Mesenchymal stem cell (in vitro differentiated cells and primary cell): ENCODE results near the gene STRBP.

Experiments used
- DNase-seq: peaks from one replicate; pipeline ENCODE4 v3.0.0-alpha.2; 2013
- H2AFZ ChIP-seq: one replicate; pipeline ENCODE4 v1.6.1; 2013; ENCODE audit warnings: low read depth, mild to moderate bottlenecking, control low read depth, inconsistent platforms, low read length, moderate library complexity
- H2AK5ac ChIP-seq: 2 replicates; pipeline ENCODE4 v1.6.1; 2013; ENCODE audit warnings: low read length, moderate library complexity, mild to moderate bottlenecking, inconsistent platforms; ENCODE audit not compliant: severe bottlenecking
- H2BK120ac ChIP-seq: one replicate; pipeline ENCODE4 v1.6.1; 2013; ENCODE audit warnings: low read depth, mild to moderate bottlenecking, inconsistent platforms, low read length, moderate library complexity
- H2BK12ac ChIP-seq, 2 experiments: one replicate each; pipeline ENCODE4 v1.6.1; 2013; ENCODE audit warnings: inconsistent platforms in 2 of 2, low read length in 2 of 2, mild to moderate bottlenecking in 2 of 2, moderate library complexity in 2 of 2, control low read depth in 1 of 2
- H2BK15ac ChIP-seq: one replicate; pipeline ENCODE4 v1.6.1; 2013; ENCODE audit warnings: mild to moderate bottlenecking, low read depth, inconsistent platforms; ENCODE audit not compliant: poor library complexity, severe bottlenecking
- H2BK5ac ChIP-seq: 2 replicates; pipeline ENCODE4 v1.6.1; 2013; ENCODE audit warnings: low read depth, mild to moderate bottlenecking, low read length, control low read depth, inconsistent platforms; ENCODE audit not compliant: poor library complexity, severe bottlenecking
- H3K14ac ChIP-seq, 2 experiments: one replicate each; pipeline ENCODE4 v1.6.1; 2013; ENCODE audit warnings: inconsistent platforms in 2 of 2, low read length in 2 of 2, control low read depth in 1 of 2, mild to moderate bottlenecking in 1 of 2, moderate library complexity in 1 of 2
- H3K18ac ChIP-seq, 2 experiments: one replicate each; pipeline ENCODE4 v1.6.1; 2013; ENCODE audit warnings: inconsistent platforms in 2 of 2, low read length in 2 of 2, control low read depth in 1 of 2, low read depth in 1 of 2, mild to moderate bottlenecking in 1 of 2
- H3K23ac ChIP-seq, 2 experiments: one replicate each; pipeline ENCODE4 v1.6.1; 2013; ENCODE audit warnings: inconsistent platforms in 2 of 2, low read length in 2 of 2, mild to moderate bottlenecking in 2 of 2, moderate library complexity in 2 of 2, control low read depth in 1 of 2
- H3K27ac ChIP-seq: 2 replicates; pipeline ENCODE4 v1.5.1; 2013; ENCODE audit warnings: mild to moderate bottlenecking, moderate library complexity, low read length, control low read depth, inconsistent platforms; ENCODE audit not compliant: poor library complexity, severe bottlenecking
- H3K27me3 ChIP-seq, 2 experiments: 2 replicates each; pipeline versions ENCODE4 v1.6.1 to v1.7.0; 2013; ENCODE audit warnings: low read length in 2 of 2, mild to moderate bottlenecking in 2 of 2, moderate library complexity in 2 of 2, control low read depth in 1 of 2, inconsistent platforms in 1 of 2; ENCODE audit not compliant: control insufficient read depth in 1 of 2, insufficient read depth in 1 of 2
- H3K36me3 ChIP-seq, 2 experiments: 2 replicates each; pipeline versions ENCODE4 v1.6.1 to v1.7.0; 2013; ENCODE audit warnings: low read length in 2 of 2, control low read depth in 1 of 2, inconsistent platforms in 1 of 2, low read depth in 1 of 2, mild to moderate bottlenecking in 1 of 2; ENCODE audit not compliant: insufficient read depth in 2 of 2, control insufficient read depth in 1 of 2
- H3K4ac ChIP-seq, 2 experiments: one replicate each; pipeline ENCODE4 v1.6.1; 2013; ENCODE audit warnings: inconsistent platforms in 2 of 2, low read length in 2 of 2, mild to moderate bottlenecking in 2 of 2, moderate library complexity in 2 of 2, control low read depth in 1 of 2, low read depth in 1 of 2
- H3K4me1 ChIP-seq: 2 replicates; pipeline ENCODE4 v1.6.1; 2013; ENCODE audit warnings: low read depth, low read length, control low read depth; ENCODE audit not compliant: control insufficient read depth, insufficient read depth
- H3K4me2 ChIP-seq: 2 replicates; pipeline ENCODE4 v1.6.1; 2013; ENCODE audit warnings: low read length, mild to moderate bottlenecking, inconsistent platforms; ENCODE audit not compliant: poor library complexity, severe bottlenecking
- H3K4me3 ChIP-seq, 2 experiments: 2 replicates each; pipeline versions ENCODE4 v1.5.1 to v1.7.0; 2013; ENCODE audit warnings: low read length in 2 of 2, mild to moderate bottlenecking in 2 of 2, control low read depth in 1 of 2, low read depth in 1 of 2; ENCODE audit not compliant: insufficient read depth in 1 of 2
- H3K79me1 ChIP-seq: replicated peaks from 2 replicates; pipeline ENCODE4 v1.6.1; 2013; ENCODE audit warnings: mild to moderate bottlenecking, control low read depth, low read length, inconsistent platforms; ENCODE audit not compliant: poor library complexity, severe bottlenecking
- H3K9ac ChIP-seq: 2 replicates; pipeline ENCODE4 v1.7.0; 2013; ENCODE audit warnings: mild to moderate bottlenecking, low read length, moderate library complexity
- H3K9me3 ChIP-seq: 2 replicates; pipeline ENCODE4 v1.7.0; 2013; ENCODE audit warnings: mild to moderate bottlenecking, low read length; ENCODE audit not compliant: control insufficient read depth
- H4K8ac ChIP-seq: one replicate; pipeline ENCODE4 v1.6.1; 2013; ENCODE audit warnings: inconsistent platforms, mild to moderate bottlenecking, low read length, moderate library complexity
- H4K91ac ChIP-seq: one replicate; pipeline ENCODE4 v1.6.1; 2013; ENCODE audit warnings: mild to moderate bottlenecking, low read length, inconsistent platforms
- WGBS: methylation state at CpG from one replicate; pipeline ENCODE4 v1.1.7; 2013; ENCODE audit warnings: mixed read lengths; 5-methylcytosine and 5-hydroxymethylcytosine counted together

STRBP gene

DNA sequence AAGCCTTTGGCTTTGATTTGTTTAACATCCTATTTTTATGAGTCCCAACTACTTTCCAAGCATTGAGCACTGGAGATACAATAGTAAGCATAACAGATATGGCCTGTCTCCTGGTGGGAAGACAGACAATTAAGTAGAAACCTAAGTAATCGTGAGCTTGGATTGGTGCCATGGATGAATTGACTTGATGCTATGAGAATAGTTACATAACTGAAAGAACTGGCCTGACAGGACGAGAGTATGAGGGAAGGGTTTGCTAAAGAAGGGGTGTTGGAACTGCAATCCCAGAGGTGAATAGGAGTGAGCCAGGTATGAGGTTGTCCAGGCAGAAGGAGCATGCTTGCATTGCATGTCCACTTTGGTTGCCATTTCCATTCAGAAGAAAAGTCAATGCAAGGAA is 182.5 kb downstream of the STRBP start:
- no peak overlapping the region for H3K4ac ChIP-seq
- no peak overlapping the region for H3K18ac ChIP-seq
- no peak overlapping the region for H3K14ac ChIP-seq
- no peak overlapping the region for H3K4me3 ChIP-seq
- WGBS, result 94% methylated on average over 2 of the region's 2 CpGs
- H2BK12ac ChIP-seq, result no peak overlapping the region
- H3K9me3 ChIP-seq, result no peaks in the 10 kb centered on the region
- H3K4me1 ChIP-seq, result peaks cover 2% of the 10 kb centered on the region
- H3K79me1 ChIP-seq, result peaks cover 7% of the 10 kb centered on the region
- H2AK5ac ChIP-seq, result no peak overlapping the region
- H2BK120ac ChIP-seq, result no peak overlapping the region
- no peak overlapping the region for H3K9ac ChIP-seq
- no peak overlapping the region for H2AFZ ChIP-seq
- H4K91ac ChIP-seq, result no peak overlapping the region
- no peak overlapping the region for H3K27ac ChIP-seq
- H2BK5ac ChIP-seq, result no peak overlapping the region
- H2BK15ac ChIP-seq, result no peak overlapping the region
- H3K23ac ChIP-seq, result no peak overlapping the region
- no peak for DNase-seq
- H4K8ac ChIP-seq, result no peak overlapping the region
- peaks cover 20 to 87% of the 10 kb centered on the region in 2 experiments for H3K36me3 ChIP-seq
- no peak overlapping the region for H3K4me2 ChIP-seq
- no peaks in the 10 kb centered on the region for H3K27me3 ChIP-seq

- H3K23ac ChIP-seq, result no peak overlapping the region
- H2BK5ac ChIP-seq, result no peak overlapping the region
- no peak overlapping the region for H3K27ac ChIP-seq
- H2BK12ac ChIP-seq, result no peak overlapping the region
- WGBS, result 94% methylated on average over 1 of the region's 1 CpG
- H2AFZ ChIP-seq, result no peak overlapping the region
- H3K14ac ChIP-seq, result no peak overlapping the region
- no peak for DNase-seq
- H3K4me1 ChIP-seq, result peaks cover 2% of the 10 kb centered on the region
- H2BK120ac ChIP-seq, result no peak overlapping the region
- H3K9me3 ChIP-seq, result no peaks in the 10 kb centered on the region
- H3K9ac ChIP-seq, result no peak overlapping the region
- H2BK15ac ChIP-seq, result no peak overlapping the region
- no peak overlapping the region for H3K18ac ChIP-seq
- no peak overlapping the region for H4K91ac ChIP-seq
- H3K27me3 ChIP-seq, result no peaks in the 10 kb centered on the region
- no peak overlapping the region for H3K4me3 ChIP-seq
- no peak overlapping the region for H3K4me2 ChIP-seq
- peaks cover 20 to 86% of the 10 kb centered on the region in 2 experiments for H3K36me3 ChIP-seq
- H2AK5ac ChIP-seq, result no peak overlapping the region
- H4K8ac ChIP-seq, result no peak overlapping the region
- H3K4ac ChIP-seq, result no peak overlapping the region
- peaks cover 7% of the 10 kb centered on the region for H3K79me1 ChIP-seq
Measured at GRCh38 chr9:123084256-123084655, 184.1 kb downstream of the STRBP start.

- Histone ChIP-seq H3K9me3 (no peaks in the 10 kb centered on the region), H2BK120ac (no peak overlapping the region)
- WGBS, result 83% methylated on average over 6 of the region's 6 CpGs
Measured at GRCh38 chr9:123083680-123084079, 184.7 kb downstream of the STRBP start.

DNA sequence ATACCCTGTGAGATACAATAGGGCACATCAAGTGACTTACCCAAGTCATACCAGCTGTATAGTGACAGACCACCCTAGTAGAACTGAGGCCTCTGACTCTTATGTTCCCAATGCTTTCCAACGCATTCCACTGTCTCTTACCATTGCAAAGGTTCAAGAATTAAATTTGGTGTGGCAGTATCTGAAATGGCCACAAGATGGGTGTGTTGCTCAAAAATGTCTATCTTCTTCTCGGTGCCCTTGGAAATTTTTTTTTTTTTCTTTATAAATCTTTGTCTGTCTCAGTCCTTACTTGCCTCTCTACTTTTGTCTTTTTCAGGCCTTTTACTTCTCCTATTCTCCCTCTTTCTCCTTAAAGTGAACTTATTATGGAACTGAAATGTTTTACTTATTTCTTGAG is 186.6 kb downstream of the STRBP start:
- H3K4me2 ChIP-seq, result no peak overlapping the region
- H3K9ac ChIP-seq, result peak overlapping the region; percentile 34
- no peaks in the 10 kb centered on the region for H3K9me3 ChIP-seq
- no peak overlapping the region for H2AFZ ChIP-seq
- no peak overlapping the region for H3K27ac ChIP-seq
- H3K18ac ChIP-seq, result no peak overlapping the region
- no CpG with 5 or more reads among the region's 2 CpGs for WGBS
- H4K8ac ChIP-seq, result no peak overlapping the region
- no peak overlapping the region for H3K4me3 ChIP-seq
- no peak overlapping the region for H3K14ac ChIP-seq
- DNase-seq, result peak; percentile 69
- peaks cover 20 to 84% of the 10 kb centered on the region in 2 experiments for H3K36me3 ChIP-seq
- no peak overlapping the region for H2BK120ac ChIP-seq
- no peak overlapping the region for H2BK12ac ChIP-seq
- peaks cover 2% of the 10 kb centered on the region for H3K4me1 ChIP-seq
- no peak overlapping the region for H2BK15ac ChIP-seq
- H3K4ac ChIP-seq, result no peak overlapping the region
- H3K23ac ChIP-seq, result no peak overlapping the region
- H4K91ac ChIP-seq, result no peak overlapping the region
- H2AK5ac ChIP-seq, result no peak overlapping the region
- peaks cover 10% of the 10 kb centered on the region for H3K79me1 ChIP-seq
- H3K27me3 ChIP-seq, result no peaks in the 10 kb centered on the region
- H2BK5ac ChIP-seq, result no peak overlapping the region

More at GRCh38 chr9:123083680-123084079, 184.7 kb downstream of the STRBP start:
- H4K91ac ChIP-seq, result no peak overlapping the region
- H2BK5ac ChIP-seq, result no peak overlapping the region
- no peak overlapping the region for H3K23ac ChIP-seq
- H3K18ac ChIP-seq, result no peak overlapping the region
- no peak overlapping the region for H3K4ac ChIP-seq
- H3K27ac ChIP-seq, result no peak overlapping the region
- no peak overlapping the region for H3K14ac ChIP-seq
- H3K36me3 ChIP-seq, result peaks cover 23 to 83% of the 10 kb centered on the region in 2 experiments
- no peak overlapping the region for H4K8ac ChIP-seq
- H2BK15ac ChIP-seq, result no peak overlapping the region
- peaks cover 2% of the 10 kb centered on the region for H3K4me1 ChIP-seq
- no peak overlapping the region for H2BK12ac ChIP-seq
- no peak overlapping the region for H3K4me3 ChIP-seq
- H2AK5ac ChIP-seq, result no peak overlapping the region
- no peak for DNase-seq
- no peak overlapping the region for H2AFZ ChIP-seq
- no peak overlapping the region for H3K4me2 ChIP-seq
- no peaks in the 10 kb centered on the region for H3K27me3 ChIP-seq
- peaks cover 8% of the 10 kb centered on the region for H3K79me1 ChIP-seq
- H3K9ac ChIP-seq, result peak overlapping the region; percentile 8
